ENCODE results near the gene SLC17A3. TPM values are rescaled to one million over a fixed set of nuclear protein-coding genes. Genes with fewer than 3 reads are reported as not detected.

Gene SLC17A3
- total RNA-seq, 1 experiment from 2014 or later, result not detected

GRCh38 chr6:25916330-25916729 is 42.3 kb upstream of the SLC17A3 start:
- Histone ChIP-seq H3K36me3 (ENCODE audit: control insufficient read depth, insufficient read depth, low read length) (no peaks in the 10 kb centered on the region), H3K4me1 (ENCODE audit: control insufficient read depth, insufficient read depth, low read length) (no peaks in the 10 kb centered on the region), H3K27ac (ENCODE audit: low read length) (no peak overlapping the region), H3K4me3 (ENCODE audit: low read depth in 2 of 2, low read length in 2 of 2) (no peak overlapping the region), H3K27me3 (ENCODE audit: control insufficient read depth, insufficient read depth, low read length) (peaks cover 2% of the 10 kb centered on the region), H3K9me3 (ENCODE audit: control insufficient read depth, insufficient read depth, low read depth, low read length) (no peaks in the 10 kb centered on the region)
- POLR2A ChIA-PET, result no interaction called here
- in situ Hi-C loops (cut with HindIII; ENCODE audit: low pct_unique_long_range_greater_than_20kb, low sequenced_read_pairs) (no loop called here), intact Hi-C loops (cut with micrococcal nuclease; ENCODE audit: unreplicated experiment) (no loop called here)
- no TSS peak for BruUV-seq (replicated peaks)
- DNase-seq (ENCODE audit: low read depth, low spot score), result no peak
- CTCF ChIA-PET, result no interaction called here
- TF ChIP-seq CTCF (IDR thresholded peaks at IDR 0.05) (no peak), POLR2AphosphoS5 (IDR thresholded peaks at IDR 0.05; ENCODE audit: low read depth, low read length) (no peak), TCF7L2 (IDR thresholded peaks at IDR 0.05; ENCODE audit: low read depth, low read length) (no peak), REST (IDR thresholded peaks at IDR 0.05; ENCODE audit: insufficient read depth in 1 of 2, low read depth in 2 of 2, low read length in 1 of 2) (no peak), SIN3A (IDR thresholded peaks at IDR 0.05; ENCODE audit: borderline replicate concordance, insufficient read depth, low read depth, low read length) (no peak)
- no peak for ATAC-seq

- H3K36me3 ChIP-seq (ENCODE audit: control insufficient read depth, insufficient read depth, low read length), result no peaks in the 10 kb centered on the region
- intact Hi-C loops (cut with micrococcal nuclease; ENCODE audit: unreplicated experiment), result no loop called here
- BruUV-seq (replicated peaks), result no TSS peak
- ChIA-PET POLR2A (no interaction called here), CTCF (no interaction called here)
- DNase-seq (ENCODE audit: low read depth, low spot score), result no peak
- TF ChIP-seq REST (IDR thresholded peaks at IDR 0.05; ENCODE audit: insufficient read depth in 1 of 2, low read depth in 2 of 2, low read length in 1 of 2) (no peak), TCF7L2 (IDR thresholded peaks at IDR 0.05; ENCODE audit: low read depth, low read length) (no peak), CTCF (IDR thresholded peaks at IDR 0.05) (no peak), SIN3A (IDR thresholded peaks at IDR 0.05; ENCODE audit: borderline replicate concordance, insufficient read depth, low read depth, low read length) (no peak), POLR2AphosphoS5 (IDR thresholded peaks at IDR 0.05; ENCODE audit: low read depth, low read length) (no peak)
- no peaks in the 10 kb centered on the region for H3K4me1 ChIP-seq (ENCODE audit: control insufficient read depth, insufficient read depth, low read length)
- no peak overlapping the region for H3K4me3 ChIP-seq (ENCODE audit: low read depth in 2 of 2, low read length in 2 of 2)
- H3K27ac ChIP-seq (ENCODE audit: low read length), result no peak overlapping the region
- no peak for ATAC-seq
- H3K9me3 ChIP-seq (ENCODE audit: control insufficient read depth, insufficient read depth, low read depth, low read length), result no peaks in the 10 kb centered on the region
- in situ Hi-C loops (cut with HindIII; ENCODE audit: low pct_unique_long_range_greater_than_20kb, low sequenced_read_pairs), result no loop called here
- H3K27me3 ChIP-seq (ENCODE audit: control insufficient read depth, insufficient read depth, low read length), result peaks cover 2% of the 10 kb centered on the region; the same call in 1 of the 2 replicates
Measured at GRCh38 chr6:25913741-25914140, 39.7 kb upstream of the SLC17A3 start.
